Measurements from ENCODE around the gene RND2.

Gene RND2

GRCh38 chr17:43006639-43007551 is 18.1 kb upstream of the RND2 start, which contains the start of gene IFI35:
Gene IFI35 (plus strand): TSS chr17:43006784. CDS start chr17:43006948, 164 bp downstream.
- peak; percentile 95 for DNase-seq

GRCh38 chr17:43010667-43011308 is 14.2 kb upstream of the RND2 start:
- DNase-seq: no peak

GRCh38 chr17:43011728-43012472 is 13.1 kb upstream of the RND2 start:
- DNase-seq: no peak

- no peak for DNase-seq
Observed at GRCh38 chr17:43013296-43013695, 11.7 kb upstream of the RND2 start.

GRCh38 chr17:43014020-43014648 is 10.9 kb upstream of the RND2 start:
- peak in 2 of 3 donors; percentile 22 to 23 for DNase-seq

- DNase-seq: peak in 2 of 3 donors; percentile 26 to 51
Observed at GRCh38 chr17:43014649-43015542, 10.1 kb upstream of the RND2 start.

- DNase-seq: no peak
Observed at GRCh38 chr17:43015579-43015978, 9.5 kb upstream of the RND2 start.

GRCh38 chr17:43016216-43016615 is 8.8 kb upstream of the RND2 start:
- no peak for DNase-seq

- DNase-seq: peak in 2 of 3 donors; percentile 43 to 47
Observed at GRCh38 chr17:43018008-43018853, 6.8 kb upstream of the RND2 start.

- DNase-seq: peak in 1 of 3 donors; percentile 10
Observed at GRCh38 chr17:43018932-43019331, 6.1 kb upstream of the RND2 start.

GRCh38 chr17:43019418-43019817 is 5.6 kb upstream of the RND2 start:
- no peak for DNase-seq

- DNase-seq: peak in 1 of 3 donors; percentile 11
Observed at GRCh38 chr17:43020030-43020621, 4.9 kb upstream of the RND2 start.

- peak; percentile 81 to 89 (median 84) for DNase-seq
Observed at GRCh38 chr17:43020789-43021740, 4.0 kb upstream of the RND2 start.

GRCh38 chr17:43021741-43022512 is 3.1 kb upstream of the RND2 start, which contains the start of gene VAT1:
Gene VAT1 (minus strand): TSS chr17:43022385. CDS start chr17:43022322, 63 bp downstream.
- DNase-seq: peak; percentile 81 to 94 (median 87)

- no peak for DNase-seq
Observed at GRCh38 chr17:43025290-43025657, 243 bp downstream of the RND2 start.

- no peak for DNase-seq
Observed at GRCh38 chr17:43025766-43026537, 921 bp downstream of the RND2 start.

GRCh38 chr17:43026595-43026994 is 1.6 kb downstream of the RND2 start:
- DNase-seq: no peak

All from suppressor macrophage treated with lipopolysaccharide for 1 hour (primary cell).